H1 (cell line): ENCODE data around the gene CLTCL1. TPM values are rescaled to one million over a fixed set of nuclear protein-coding genes. Genes with fewer than 3 reads are reported as not detected.
A peak's percentile ranks its signal among the peaks of the same experiment; 100 is the strongest.

ENCODE experiments used
- CTCF ChIA-PET: fragments of 300-600 bp; sonication (Branson Sonifier 250); formaldehyde crosslinking; loops from one replicate; lab custom pipeline; 2021; ENCODE audit not compliant: partially characterized antibody; lab: Charles Lee
- POLR2A ChIA-PET: fragments of 300-600 bp; sonication (Branson Sonifier 250); formaldehyde crosslinking; loops from one replicate; lab custom pipeline; 2021; ENCODE audit warnings: inconsistent platforms; ENCODE audit not compliant: partially characterized antibody; lab: Charles Lee
- DNase-seq, 2 experiments: peaks; one replicate each; pipeline versions ENCODE4 v3.0.0 to v3.0.0-alpha.2; 2010 to 2022; ENCODE audit warnings: low spot score in 2 of 2, low read depth in 1 of 2, mixed read lengths in 1 of 2
- FAIRE-seq: peaks from 2 replicates; lab custom pipeline; 2011; peaks lifted over from hg19 to GRCh38; lab: Jason Lieb, UNC
- H2AFZ ChIP-seq: 2 replicates; pipeline ENCODE4 v1.8.1; 2012; ENCODE audit warnings: low read length, inconsistent platforms
- H2AK5ac ChIP-seq: 2 replicates; pipeline ENCODE4 v1.6.1; 2013; ENCODE audit warnings: low read depth, low read length
- H2BK120ac ChIP-seq: replicated peaks from 2 replicates; pipeline ENCODE3; 2013; ENCODE audit warnings: low read depth, low read length, inconsistent platforms
- H2BK12ac ChIP-seq: 2 replicates; pipeline ENCODE4 v1.6.1; 2013; ENCODE audit warnings: low read depth, low read length
- H2BK15ac ChIP-seq: 2 replicates; pipeline ENCODE4 v1.6.1; 2013; ENCODE audit warnings: low read length
- H2BK20ac ChIP-seq: 2 replicates; pipeline ENCODE4 v1.6.1; 2013; ENCODE audit warnings: low read length
- H2BK5ac ChIP-seq: 2 replicates; pipeline ENCODE4 v1.6.1; 2013; ENCODE audit warnings: low read depth, low read length
- H3K14ac ChIP-seq: 2 replicates; pipeline ENCODE4 v1.6.1; 2013; ENCODE audit warnings: inconsistent platforms; ENCODE audit not compliant: insufficient read length
- H3K18ac ChIP-seq: 2 replicates; pipeline ENCODE4 v1.6.1; 2013; ENCODE audit warnings: low read length; ENCODE audit errors: extremely low read depth
- H3K23ac ChIP-seq: 2 replicates; pipeline ENCODE4 v1.6.1; 2013; ENCODE audit warnings: inconsistent platforms; ENCODE audit not compliant: insufficient read length
- H3K23me2 ChIP-seq: 2 replicates; pipeline ENCODE4 v1.6.1; 2013; ENCODE audit warnings: low read depth, low read length
- H3K27ac ChIP-seq: 2 replicates; pipeline ENCODE4 v1.6.1; 2011; ENCODE audit warnings: low read depth, low read length, inconsistent platforms
- H3K27me3 ChIP-seq, 4 experiments: replicated peaks in 1 of 4; 1 replicate in 1 of 4; 2 replicates in 3 of 4; pipeline versions ENCODE4 v1.6.1 to v1.8.1; 2011 to 2013; ENCODE audit warnings: low read length in 3 of 4, mild to moderate bottlenecking in 3 of 4, inconsistent platforms in 2 of 4, mixed read lengths in 2 of 4, moderate library complexity in 1 of 4; ENCODE audit not compliant: control insufficient read depth in 3 of 4, insufficient read depth in 3 of 4; ENCODE audit errors: extremely low read depth in 1 of 4
- H3K36me3 ChIP-seq, 4 experiments: 2 replicates each; pipeline versions ENCODE4 v1.6.1 to v1.8.1; 2011 to 2013; ENCODE audit warnings: mild to moderate bottlenecking in 4 of 4, low read length in 3 of 4, moderate library complexity in 2 of 4, control low read depth in 1 of 4, inconsistent platforms in 1 of 4; ENCODE audit not compliant: insufficient read depth in 4 of 4, control insufficient read depth in 2 of 4
- H3K4ac ChIP-seq: replicated peaks from 2 replicates; pipeline ENCODE3; 2013; ENCODE audit warnings: low read length, low read depth, mixed read lengths, inconsistent platforms; ENCODE audit not compliant: insufficient read length
- H3K4me1 ChIP-seq, 4 experiments: replicated peaks in 1 of 4; 1 replicate in 1 of 4; 2 replicates in 3 of 4; pipeline versions ENCODE4 v1.6.1 to v1.8.1; 2011 to 2013; ENCODE audit warnings: low read length in 3 of 4, inconsistent platforms in 2 of 4, mixed read lengths in 1 of 4; ENCODE audit not compliant: insufficient read depth in 4 of 4, control insufficient read depth in 3 of 4
- H3K4me2 ChIP-seq, 2 experiments: 2 replicates each; pipeline versions ENCODE4 v1.6.1 to v1.8.1; 2011 to 2013; ENCODE audit warnings: low read depth in 2 of 2, low read length in 2 of 2, control low read depth in 1 of 2, inconsistent platforms in 1 of 2, mild to moderate bottlenecking in 1 of 2; ENCODE audit not compliant: insufficient read depth in 1 of 2
- H3K4me3 ChIP-seq, 4 experiments: fragments of 200-600, 300-600 bp in 1 of 4; sonication (generic), shearing (Covaris generic), sonication (Bioruptor Twin) in 1 of 4; 2 replicates each; pipeline versions ENCODE4 v1.5.1 to v1.8.1; 2011 to 2016; ENCODE audit warnings: low read length in 4 of 4, low read depth in 3 of 4, control low read depth in 2 of 4, inconsistent platforms in 2 of 4, mild to moderate bottlenecking in 2 of 4, mixed read lengths in 1 of 4, moderate library complexity in 1 of 4; ENCODE audit not compliant: insufficient read depth in 2 of 4; ENCODE audit errors: extremely low read depth in 1 of 4
- H3K56ac ChIP-seq: replicated peaks from 2 replicates; pipeline ENCODE3; 2013; ENCODE audit warnings: low read depth, mild to moderate bottlenecking, mixed read lengths, low read length, inconsistent platforms; ENCODE audit not compliant: insufficient read length
- H3K79me1 ChIP-seq: 2 replicates; pipeline ENCODE4 v1.6.1; 2013; ENCODE audit warnings: low read depth, low read length, control low read depth
- H3K79me2 ChIP-seq, 2 experiments: 2 replicates each; pipeline versions ENCODE4 v1.6.1 to v1.8.1; 2012 to 2013; ENCODE audit warnings: low read length in 2 of 2, mild to moderate bottlenecking in 2 of 2, inconsistent platforms in 1 of 2; ENCODE audit not compliant: insufficient read depth in 2 of 2, control insufficient read depth in 1 of 2
- H3K9ac ChIP-seq, 4 experiments: replicated peaks in 1 of 4; 1 replicate in 1 of 4; 2 replicates in 3 of 4; pipeline versions ENCODE4 v1.6.1 to v1.8.1; 2011 to 2013; ENCODE audit warnings: low read depth in 3 of 4, low read length in 3 of 4, control low read depth in 2 of 4, mild to moderate bottlenecking in 2 of 4, moderate library complexity in 2 of 4, inconsistent platforms in 1 of 4; ENCODE audit errors: extremely low read depth in 1 of 4
- H3K9me3 ChIP-seq, 2 experiments: 2 replicates each; pipeline versions ENCODE4 v1.6.1 to v1.8.1; 2012 to 2013; ENCODE audit warnings: mild to moderate bottlenecking in 2 of 2, moderate library complexity in 2 of 2, control low read depth in 1 of 2, inconsistent platforms in 1 of 2, low read depth in 1 of 2, low read length in 1 of 2, mixed read lengths in 1 of 2; ENCODE audit not compliant: insufficient read depth in 2 of 2
- H4K20me1 ChIP-seq, 2 experiments: replicated peaks in 1 of 2; 2 replicates each; pipeline versions ENCODE3 to v1.8.1; 2011 to 2013; ENCODE audit warnings: inconsistent platforms in 2 of 2, low read length in 2 of 2, mild to moderate bottlenecking in 1 of 2; ENCODE audit not compliant: insufficient read depth in 2 of 2, control insufficient read depth in 1 of 2
- H4K5ac ChIP-seq: 2 replicates; pipeline ENCODE4 v1.6.1; 2013; ENCODE audit warnings: low read length, low read depth, mixed read lengths, inconsistent platforms; ENCODE audit not compliant: insufficient read length
- H4K8ac ChIP-seq: 2 replicates; pipeline ENCODE4 v1.8.0; 2013; ENCODE audit warnings: mild to moderate bottlenecking, moderate library complexity, low read length, inconsistent platforms; ENCODE audit not compliant: insufficient read depth; ENCODE audit errors: extremely low read depth
- H4K91ac ChIP-seq: replicated peaks from 2 replicates; pipeline ENCODE3; 2013; ENCODE audit warnings: low read length, mixed read lengths, inconsistent platforms; ENCODE audit not compliant: insufficient read length
- CBX5 ChIP-seq: fragments of 300-800, 300-1000 bp; sonication (generic); IDR thresholded peaks from 2 replicates; pipeline ENCODE4 v1.7.1; 2016; ENCODE audit warnings: antibody characterized with exemption, low read length, low read depth
- CEBPB ChIP-seq: IDR thresholded peaks from 2 replicates; pipeline ENCODE4 v1.6.1; 2012; ENCODE audit warnings: low read depth, low read length
- EZH2 ChIP-seq: fragments of 200-600 bp; sonication (generic); IDR thresholded peaks from 2 replicates; pipeline ENCODE4 v1.7.1; 2012; ENCODE audit warnings: low read depth, mild to moderate bottlenecking, moderate library complexity, low read length, inconsistent platforms; ENCODE audit not compliant: severe bottlenecking
- RNF2 ChIP-seq: fragments of 200-900, 300-1000 bp; sonication (generic); IDR thresholded peaks from 2 replicates; pipeline ENCODE4 v1.7.1; 2016; ENCODE audit warnings: borderline replicate concordance, low read depth, mild to moderate bottlenecking, antibody characterized with exemption, low read length; ENCODE audit not compliant: poor library complexity, severe bottlenecking; ENCODE audit errors: missing control alignments
- SUZ12 ChIP-seq: fragments of 200-600 bp; sonication (generic); IDR thresholded peaks from 2 replicates; pipeline ENCODE4 v1.6.1; 2012; ENCODE audit warnings: mild to moderate bottlenecking, inconsistent platforms, low read length, moderate library complexity, mixed read lengths
- WGBS, 2 experiments: shearing (Covaris generic) in 1 of 2; methylation state at CpG; one replicate each; pipeline versions ENCODE4 v1.1.6 to v1.1.7; 2013 to 2015; ENCODE audit warnings: low lambda C conversion rate in 2 of 2, mixed read lengths in 2 of 2, inconsistent platforms in 1 of 2, low coverage in 1 of 2, missing lambda C conversion rate in 1 of 2; ENCODE audit not compliant: insufficient replicate concordance in 2 of 2, insufficient coverage in 1 of 2, insufficient read length in 1 of 2; ENCODE audit errors: extremely low coverage in 1 of 2, missing lambda C conversion rate in 1 of 2; 5-methylcytosine and 5-hydroxymethylcytosine counted together
- polyA plus RNA-seq, 7 experiments: library from polyadenylated mRNA; depleted of rRNA in 3 of 7; stranded (reverse) in 5 of 7; unstranded in 2 of 7; fragments of >200 nt in 5 of 7; fragments of 200-250 nt in 2 of 7; gene quantifications; 1 replicate in 5 of 7; 2 replicates in 1 of 7; 4 replicates in 1 of 7; pipeline versions ENCODE4 v1.2.1 to v1.2.3, GENCODE V29; 2011 to 2013; ENCODE audit warnings: missing spikeins in 2 of 7, mixed read lengths in 2 of 7
- total RNA-seq: library from RNA; stranded (reverse); fragmentation: NEBNext Ultra II Directional; extraction: Animal tissue kit (Norgen Biotek cat#: 25700); gene quantifications from 2 replicates; pipeline ENCODE4 v1.2.1, GENCODE V29; 2021

The CLTCL1 gene
- total and polyA plus RNA-seq, 2 of the 8 experiments (the other 6 are each of a cell fraction or from before 2014, with no cell fraction given): 12.4 to 17.0 TPM

- Histone ChIP-seq H2BK15ac (no peak overlapping the region), H4K20me1 (peaks cover 2 to 12% of the 10 kb centered on the region in 2 experiments), H3K4ac (no peak overlapping the region), H3K23me2 (peaks cover 7% of the 10 kb centered on the region; the same call in 1 of the 2 replicates), H2BK120ac (no peak overlapping the region), H3K4me3 (peak overlapping the region in 3 of 4 experiments; percentile 10 to 47 (median 18); a peak in 4 of 8 replicates), H3K4me2 (peak overlapping the region; percentile 40 to 55), H3K27ac (no peak overlapping the region), H3K36me3 (peaks cover 0 to 12% (median 0%) of the 10 kb centered on the region in 4 experiments; a peak in 1 of 8 replicates), H2BK20ac (no peak overlapping the region), H4K5ac (no peak overlapping the region), H4K91ac (no peak overlapping the region), H2BK12ac (peak overlapping the region; percentile 75; the same call in 1 of the 2 replicates), H3K14ac (no peak overlapping the region), H3K9ac (no peak overlapping the region; a peak in 1 of 7 replicates), H3K56ac (no peak overlapping the region), H3K18ac (no peak overlapping the region), H3K23ac (no peak overlapping the region), H3K9me3 (0 out of 4 replicates have a peak, but pooled peaks cover 0 to 6% of the 10 kb centered on the region in 2 experiments), H3K79me2 (no peaks in the 10 kb centered on the region), H2BK5ac (no peak overlapping the region), H3K4me1 (peaks cover 0 to 7% (median 5%) of the 10 kb centered on the region in 4 experiments; a peak in 5 of 7 replicates), H2AK5ac (no peak overlapping the region), H2AFZ (no peak overlapping the region), H3K79me1 (no peaks in the 10 kb centered on the region)
- POLR2A ChIA-PET: interaction anchor here (2.0 kb wide), 1 partner anchor 8 kb away, joined by 4 read pairs; no protein-coding TSS in a partner anchor
- CTCF ChIA-PET: interaction anchor here (0.7 to 1.3 kb wide), 2 partner anchors 18 to 1296 kb away, joined by 3 to 6 read pairs; no protein-coding TSS in a partner anchor
- DNase-seq: peak in 1 of 2 experiments; percentile 58
- no peak for FAIRE-seq
- WGBS, 2 experiments: 24% methylated on average over 57 of the region's 68 CpGs; no CpG with 5 or more reads in 1 of the 2 experiments
- TF ChIP-seq RNF2 (peak; percentile 50), SUZ12 (peak; percentile 88), CEBPB (no peak), EZH2 (peak; percentile 96), CBX5 (no peak)
- TF ChIP-seq, all 59 proteins: peak for 3
- peaks cover 52 to 71% (median 63%) of the 10 kb centered on the region in 4 experiments for H3K27me3 ChIP-seq
- no peak overlapping the region for H4K8ac ChIP-seq
Measured at GRCh38 chr22:19150482-19151328, 140.8 kb downstream of the CLTCL1 start.
